DOHH2 (cell line): ENCODE data around the gene PMIS2.

Source experiments
- H3F3A ChIP-seq: fragments of 200-600 bp; sonication (generic), shearing (Covaris generic); 2 replicates; pipeline ENCODE4 v1.6.0; 2016; ENCODE audit warnings: antibody characterized with exemption, mild to moderate bottlenecking; ENCODE audit not compliant: control insufficient read depth, insufficient read depth
- H3K27ac ChIP-seq: fragments of 200-600 bp; sonication (generic); 2 replicates; pipeline ENCODE4 v1.5.1; 2014; ENCODE audit warnings: low read depth, mild to moderate bottlenecking, low read length, moderate library complexity
- H3K27me3 ChIP-seq: fragments of 200-600 bp; sonication (generic); 2 replicates; pipeline ENCODE4 v1.6.1; 2014; ENCODE audit warnings: mild to moderate bottlenecking, low read length, mixed read lengths; ENCODE audit not compliant: control insufficient read depth
- H3K36me3 ChIP-seq: fragments of 200-600 bp; sonication (generic); 2 replicates; pipeline ENCODE4 v1.6.1; 2014; ENCODE audit warnings: mild to moderate bottlenecking, low read length, moderate library complexity, mixed read lengths; ENCODE audit not compliant: control insufficient read depth
- H3K4me1 ChIP-seq: fragments of 200-600 bp; sonication (generic); 2 replicates; pipeline ENCODE4 v1.6.1; 2014; ENCODE audit warnings: mild to moderate bottlenecking, low read length, mixed read lengths; ENCODE audit not compliant: control insufficient read depth
- H3K4me2 ChIP-seq: fragments of 200-600 bp; sonication (generic); 2 replicates; pipeline ENCODE4 v1.6.0; 2014; ENCODE audit warnings: mild to moderate bottlenecking, low read length, moderate library complexity
- H3K4me3 ChIP-seq: fragments of 200-600 bp; sonication (generic); 2 replicates; pipeline ENCODE4 v1.5.1; 2014; ENCODE audit warnings: mild to moderate bottlenecking, low read length, mixed read lengths
- H3K79me2 ChIP-seq: fragments of 200-600 bp; sonication (generic); 2 replicates; pipeline ENCODE4 v1.6.1; 2014; ENCODE audit warnings: mild to moderate bottlenecking, low read length, mixed read lengths; ENCODE audit not compliant: control insufficient read depth
- H3K9me2 ChIP-seq: fragments of 200-600 bp; sonication (generic); replicated peaks from 2 replicates; pipeline ENCODE4 v1.6.1; 2014; ENCODE audit warnings: mild to moderate bottlenecking, low read length, mixed read lengths; ENCODE audit not compliant: control insufficient read depth
- H3K9me3 ChIP-seq: fragments of 200-600 bp; sonication (generic); 2 replicates; pipeline ENCODE4 v1.6.1; 2014; ENCODE audit warnings: antibody characterized with exemption, low read length, mixed read lengths; ENCODE audit not compliant: control insufficient read depth, insufficient read depth
- H4K20me1 ChIP-seq: fragments of 200-600 bp; sonication (generic); 2 replicates; pipeline ENCODE4 v1.6.0; 2014; ENCODE audit warnings: low read depth, mild to moderate bottlenecking, antibody characterized with exemption, low read length, moderate library complexity; ENCODE audit not compliant: control insufficient read depth, insufficient read depth
- EZH2phosphoT487 ChIP-seq: fragments of 200-600 bp; sonication (generic); IDR thresholded peaks from 2 replicates; pipeline ENCODE4 v1.6.1; 2017; ENCODE audit warnings: borderline replicate concordance, mild to moderate bottlenecking, antibody characterized with exemption, low read length, moderate library complexity, mixed read lengths
- TF ChIP-seq, protein P1 (sequence below): fragments of 200-600 bp; sonication (generic); IDR thresholded peaks from one replicate; pipeline ENCODE4 v1.5.1; 2014; ENCODE audit warnings: antibody characterized with exemption, mild to moderate bottlenecking, low read depth, low read length; ENCODE audit not compliant: poor library complexity, severe bottlenecking

PMIS2 gene

DNA sequence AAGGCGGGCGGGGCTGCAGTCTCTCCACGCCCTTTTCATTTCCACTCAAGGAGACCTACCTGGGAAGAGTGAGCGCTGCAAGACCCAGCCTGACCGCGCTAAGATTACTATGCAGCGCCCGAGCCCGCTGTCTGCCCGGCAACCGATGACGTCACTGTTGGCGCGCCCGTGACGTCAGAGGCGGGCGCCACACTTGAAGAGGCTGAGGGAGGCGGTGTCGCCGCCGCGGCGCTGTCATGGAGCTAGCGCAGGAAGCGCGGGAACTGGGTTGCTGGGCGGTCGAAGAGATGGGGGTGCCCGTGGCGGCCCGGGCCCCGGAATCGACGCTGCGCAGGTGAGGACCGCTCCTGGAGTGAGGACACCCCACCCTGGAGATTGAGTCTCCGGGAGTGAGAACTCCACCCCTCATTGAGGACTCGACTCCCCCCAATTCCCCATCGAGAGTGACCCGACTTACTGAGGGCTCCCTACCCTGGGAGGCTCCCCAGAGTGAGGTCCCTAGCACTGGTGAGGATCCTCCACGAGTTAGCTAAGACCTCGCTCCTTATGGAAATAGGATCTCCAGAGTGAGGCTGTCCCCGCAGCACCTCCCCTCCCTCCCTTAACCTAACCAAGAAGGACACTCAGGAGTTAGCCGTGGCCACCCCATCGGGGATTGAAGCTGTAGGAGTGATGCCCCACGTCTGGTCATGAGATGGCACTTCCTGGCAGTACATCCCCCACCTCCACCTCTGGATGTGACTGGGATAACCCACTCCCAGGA lies 26.8 kb downstream of the PMIS2 start, which contains the start of gene HAUS5:
Gene HAUS5, plus strand, starts transcription at position 177 of the 763 bp plus-strand sequence. Its CDS starts 60 bp downstream, at position 237.
- H3K27me3 ChIP-seq, result no peaks in the 10 kb centered on the region
- no peaks in the 10 kb centered on the region for H3K9me2 ChIP-seq
- peaks cover 27% of the 10 kb centered on the region for H3K36me3 ChIP-seq
- H3K27ac ChIP-seq, result peak within 1 kb of the TSS; percentile 25; the same call in 1 of the 2 replicates
- H3K4me3 ChIP-seq, result peak within 1 kb of the TSS; percentile 81
- peak within 1 kb of the TSS; percentile 76 for H3K4me2 ChIP-seq
- no peak for TF ChIP-seq EZH2phosphoT487
- TF ChIP-seq, protein P1, sequence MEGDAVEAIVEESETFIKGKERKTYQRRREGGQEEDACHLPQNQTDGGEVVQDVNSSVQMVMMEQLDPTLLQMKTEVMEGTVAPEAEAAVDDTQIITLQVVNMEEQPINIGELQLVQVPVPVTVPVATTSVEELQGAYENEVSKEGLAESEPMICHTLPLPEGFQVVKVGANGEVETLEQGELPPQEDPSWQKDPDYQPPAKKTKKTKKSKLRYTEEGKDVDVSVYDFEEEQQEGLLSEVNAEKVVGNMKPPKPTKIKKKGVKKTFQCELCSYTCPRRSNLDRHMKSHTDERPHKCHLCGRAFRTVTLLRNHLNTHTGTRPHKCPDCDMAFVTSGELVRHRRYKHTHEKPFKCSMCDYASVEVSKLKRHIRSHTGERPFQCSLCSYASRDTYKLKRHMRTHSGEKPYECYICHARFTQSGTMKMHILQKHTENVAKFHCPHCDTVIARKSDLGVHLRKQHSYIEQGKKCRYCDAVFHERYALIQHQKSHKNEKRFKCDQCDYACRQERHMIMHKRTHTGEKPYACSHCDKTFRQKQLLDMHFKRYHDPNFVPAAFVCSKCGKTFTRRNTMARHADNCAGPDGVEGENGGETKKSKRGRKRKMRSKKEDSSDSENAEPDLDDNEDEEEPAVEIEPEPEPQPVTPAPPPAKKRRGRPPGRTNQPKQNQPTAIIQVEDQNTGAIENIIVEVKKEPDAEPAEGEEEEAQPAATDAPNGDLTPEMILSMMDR, result no peak
- no peaks in the 10 kb centered on the region for H4K20me1 ChIP-seq
- H3F3A ChIP-seq, result no peaks in the 10 kb centered on the region
- peaks cover 15% of the 10 kb centered on the region for H3K79me2 ChIP-seq
- H3K9me3 ChIP-seq, result no peaks in the 10 kb centered on the region
- peaks cover 28% of the 10 kb centered on the region for H3K4me1 ChIP-seq

GRCh38 chr19:35613574-35613973 lies 27.6 kb downstream of the PMIS2 start:
- no peaks in the 10 kb centered on the region for H3K27me3 ChIP-seq

GRCh38 chr19:35615036-35615435 lies 29.1 kb downstream of the PMIS2 start:
- H3K4me3 ChIP-seq, result no peak overlapping the region
- H3K79me2 ChIP-seq, result peaks cover 15% of the 10 kb centered on the region
- no peak overlapping the region for H3K27ac ChIP-seq
- peaks cover 18% of the 10 kb centered on the region for H3K4me1 ChIP-seq
- no peaks in the 10 kb centered on the region for H3K9me3 ChIP-seq
- no peaks in the 10 kb centered on the region for H3K9me2 ChIP-seq
- peaks cover 35% of the 10 kb centered on the region for H3K36me3 ChIP-seq
- no peak for TF ChIP-seq EZH2phosphoT487
- TF ChIP-seq, protein P1, result no peak
- H3K4me2 ChIP-seq, result no peak overlapping the region
- H4K20me1 ChIP-seq, result no peaks in the 10 kb centered on the region
- no peaks in the 10 kb centered on the region for H3F3A ChIP-seq
- no peaks in the 10 kb centered on the region for H3K27me3 ChIP-seq

More at GRCh38 chr19:35613574-35613973, 27.6 kb downstream of the PMIS2 start:
- TF ChIP-seq, protein P1, result no peak
- no peak for TF ChIP-seq EZH2phosphoT487
- Histone ChIP-seq H3F3A (no peaks in the 10 kb centered on the region), H3K4me3 (peak overlapping the region; percentile 81), H4K20me1 (no peaks in the 10 kb centered on the region), H3K79me2 (peaks cover 15% of the 10 kb centered on the region), H3K9me3 (no peaks in the 10 kb centered on the region), H3K4me2 (peak overlapping the region; percentile 76), H3K36me3 (peaks cover 32% of the 10 kb centered on the region), H3K4me1 (peaks cover 25% of the 10 kb centered on the region), H3K9me2 (no peaks in the 10 kb centered on the region), H3K27ac (no peak overlapping the region)
